SK-N-SH treated with all-trans-retinoic acid at 6 μM for 48 hours (cell line): Measurements from ENCODE around the gene TCF21.

ENCODE experiments used
- CSDC2 ChIP-seq: fragments of 250-450 bp; sonication (Bioruptor Pico); IDR thresholded peaks from 2 replicates; pipeline ENCODE4 v1.5.0; 2020; ENCODE audit warnings: mild to moderate bottlenecking, moderate library complexity
- PATZ1 ChIP-seq: fragments of 250-450 bp; sonication (Bioruptor Pico); IDR thresholded peaks from 2 replicates; pipeline ENCODE4 v1.8.0; 2020; ENCODE audit warnings: mild to moderate bottlenecking, moderate library complexity, borderline replicate concordance
- POU6F1 ChIP-seq: fragments of 250-450 bp; sonication (Bioruptor Pico); IDR thresholded peaks from 2 replicates; pipeline ENCODE4 v1.8.0; 2021; ENCODE audit warnings: low read depth, mild to moderate bottlenecking, moderate library complexity, borderline replicate concordance
- RARB ChIP-seq: fragments of 250-450 bp; sonication (Bioruptor Pico); IDR thresholded peaks from 2 replicates; pipeline ENCODE4 v1.8.0; 2021; ENCODE audit warnings: mild to moderate bottlenecking, moderate library complexity
- TCF4 ChIP-seq: fragments of 250-450 bp; sonication (Bioruptor Pico); IDR thresholded peaks from 2 replicates; pipeline ENCODE4 v1.8.0; 2021; ENCODE audit warnings: mild to moderate bottlenecking, moderate library complexity, borderline replicate concordance
- TOX ChIP-seq: fragments of 250-450 bp; sonication (Bioruptor Pico); IDR thresholded peaks from 2 replicates; pipeline ENCODE4 v1.8.0; 2021; ENCODE audit warnings: mild to moderate bottlenecking, moderate library complexity, borderline replicate concordance
- ZFP3 ChIP-seq: fragments of 250-450 bp; sonication (Bioruptor Pico); IDR thresholded peaks from 2 replicates; pipeline ENCODE4 v1.5.0; 2020; ENCODE audit warnings: mild to moderate bottlenecking, moderate library complexity
- ZNF70 ChIP-seq: fragments of 450-650 bp; formaldehyde crosslinking; IDR thresholded peaks from 2 replicates; pipeline ENCODE4 v1.5.0; 2020; ENCODE audit warnings: mild to moderate bottlenecking, moderate library complexity

- TF ChIP-seq ZFP3 (CRISPR knock-in tag) (no peak), TOX (CRISPR knock-in tag) (no peak), RARB (CRISPR knock-in tag) (no peak), PATZ1 (CRISPR knock-in tag) (no peak), POU6F1 (no peak), ZNF70 (CRISPR knock-in tag) (no peak), TCF4 (CRISPR knock-in tag) (no peak), CSDC2 (CRISPR knock-in tag) (no peak)
These were observed 2.7 kb upstream of the TCF21 start for GRCh38 chr6:133886104-133886775.
